H1 (cell line): ENCODE measurements around the gene IWS1. TPM values are rescaled to one million over a fixed set of nuclear protein-coding genes. Genes with fewer than 3 reads are reported as not detected.
A peak's percentile ranks its signal among the peaks of the same experiment; 100 is the strongest.

ENCODE experiments used
- CTCF ChIA-PET: fragments of 300-600 bp; sonication (Branson Sonifier 250); formaldehyde crosslinking; loops from one replicate; lab custom pipeline; 2021; ENCODE audit not compliant: partially characterized antibody; lab: Charles Lee
- POLR2A ChIA-PET: fragments of 300-600 bp; sonication (Branson Sonifier 250); formaldehyde crosslinking; loops from one replicate; lab custom pipeline; 2021; ENCODE audit warnings: inconsistent platforms; ENCODE audit not compliant: partially characterized antibody; lab: Charles Lee
- DNase-seq, 2 experiments: peaks; one replicate each; pipeline versions ENCODE4 v3.0.0 to v3.0.0-alpha.2; 2010 to 2022; ENCODE audit warnings: low spot score in 2 of 2, low read depth in 1 of 2, mixed read lengths in 1 of 2
- FAIRE-seq: peaks from 2 replicates; lab custom pipeline; 2011; peaks lifted over from hg19 to GRCh38; lab: Jason Lieb, UNC
- H2AFZ ChIP-seq: 2 replicates; pipeline ENCODE4 v1.8.1; 2012; ENCODE audit warnings: low read length, inconsistent platforms
- H2AK5ac ChIP-seq: 2 replicates; pipeline ENCODE4 v1.6.1; 2013; ENCODE audit warnings: low read depth, low read length
- H2BK120ac ChIP-seq: replicated peaks from 2 replicates; pipeline ENCODE3; 2013; ENCODE audit warnings: low read depth, low read length, inconsistent platforms
- H2BK12ac ChIP-seq: 2 replicates; pipeline ENCODE4 v1.6.1; 2013; ENCODE audit warnings: low read depth, low read length
- H2BK15ac ChIP-seq: 2 replicates; pipeline ENCODE4 v1.6.1; 2013; ENCODE audit warnings: low read length
- H2BK20ac ChIP-seq: 2 replicates; pipeline ENCODE4 v1.6.1; 2013; ENCODE audit warnings: low read length
- H2BK5ac ChIP-seq: 2 replicates; pipeline ENCODE4 v1.6.1; 2013; ENCODE audit warnings: low read depth, low read length
- H3K14ac ChIP-seq: 2 replicates; pipeline ENCODE4 v1.6.1; 2013; ENCODE audit warnings: inconsistent platforms; ENCODE audit not compliant: insufficient read length
- H3K18ac ChIP-seq: 2 replicates; pipeline ENCODE4 v1.6.1; 2013; ENCODE audit warnings: low read length; ENCODE audit errors: extremely low read depth
- H3K23ac ChIP-seq: 2 replicates; pipeline ENCODE4 v1.6.1; 2013; ENCODE audit warnings: inconsistent platforms; ENCODE audit not compliant: insufficient read length
- H3K23me2 ChIP-seq: 2 replicates; pipeline ENCODE4 v1.6.1; 2013; ENCODE audit warnings: low read depth, low read length
- H3K27ac ChIP-seq: 2 replicates; pipeline ENCODE4 v1.6.1; 2011; ENCODE audit warnings: low read depth, low read length, inconsistent platforms
- H3K27me3 ChIP-seq, 4 experiments: replicated peaks in 1 of 4; 1 replicate in 1 of 4; 2 replicates in 3 of 4; pipeline versions ENCODE4 v1.6.1 to v1.8.1; 2011 to 2013; ENCODE audit warnings: low read length in 3 of 4, mild to moderate bottlenecking in 3 of 4, inconsistent platforms in 2 of 4, mixed read lengths in 2 of 4, moderate library complexity in 1 of 4; ENCODE audit not compliant: control insufficient read depth in 3 of 4, insufficient read depth in 3 of 4; ENCODE audit errors: extremely low read depth in 1 of 4
- H3K36me3 ChIP-seq, 4 experiments: 2 replicates each; pipeline versions ENCODE4 v1.6.1 to v1.8.1; 2011 to 2013; ENCODE audit warnings: mild to moderate bottlenecking in 4 of 4, low read length in 3 of 4, moderate library complexity in 2 of 4, control low read depth in 1 of 4, inconsistent platforms in 1 of 4; ENCODE audit not compliant: insufficient read depth in 4 of 4, control insufficient read depth in 2 of 4
- H3K4ac ChIP-seq: replicated peaks from 2 replicates; pipeline ENCODE3; 2013; ENCODE audit warnings: low read length, low read depth, mixed read lengths, inconsistent platforms; ENCODE audit not compliant: insufficient read length
- H3K4me1 ChIP-seq, 4 experiments: replicated peaks in 1 of 4; 1 replicate in 1 of 4; 2 replicates in 3 of 4; pipeline versions ENCODE4 v1.6.1 to v1.8.1; 2011 to 2013; ENCODE audit warnings: low read length in 3 of 4, inconsistent platforms in 2 of 4, mixed read lengths in 1 of 4; ENCODE audit not compliant: insufficient read depth in 4 of 4, control insufficient read depth in 3 of 4
- H3K4me2 ChIP-seq, 2 experiments: 2 replicates each; pipeline versions ENCODE4 v1.6.1 to v1.8.1; 2011 to 2013; ENCODE audit warnings: low read depth in 2 of 2, low read length in 2 of 2, control low read depth in 1 of 2, inconsistent platforms in 1 of 2, mild to moderate bottlenecking in 1 of 2; ENCODE audit not compliant: insufficient read depth in 1 of 2
- H3K4me3 ChIP-seq, 4 experiments: fragments of 200-600, 300-600 bp in 1 of 4; sonication (generic), shearing (Covaris generic), sonication (Bioruptor Twin) in 1 of 4; 2 replicates each; pipeline versions ENCODE4 v1.5.1 to v1.8.1; 2011 to 2016; ENCODE audit warnings: low read length in 4 of 4, low read depth in 3 of 4, control low read depth in 2 of 4, inconsistent platforms in 2 of 4, mild to moderate bottlenecking in 2 of 4, mixed read lengths in 1 of 4, moderate library complexity in 1 of 4; ENCODE audit not compliant: insufficient read depth in 2 of 4; ENCODE audit errors: extremely low read depth in 1 of 4
- H3K56ac ChIP-seq: replicated peaks from 2 replicates; pipeline ENCODE3; 2013; ENCODE audit warnings: low read depth, mild to moderate bottlenecking, mixed read lengths, low read length, inconsistent platforms; ENCODE audit not compliant: insufficient read length
- H3K79me1 ChIP-seq: 2 replicates; pipeline ENCODE4 v1.6.1; 2013; ENCODE audit warnings: low read depth, low read length, control low read depth
- H3K79me2 ChIP-seq, 2 experiments: 2 replicates each; pipeline versions ENCODE4 v1.6.1 to v1.8.1; 2012 to 2013; ENCODE audit warnings: low read length in 2 of 2, mild to moderate bottlenecking in 2 of 2, inconsistent platforms in 1 of 2; ENCODE audit not compliant: insufficient read depth in 2 of 2, control insufficient read depth in 1 of 2
- H3K9ac ChIP-seq, 4 experiments: replicated peaks in 1 of 4; 1 replicate in 1 of 4; 2 replicates in 3 of 4; pipeline versions ENCODE4 v1.6.1 to v1.8.1; 2011 to 2013; ENCODE audit warnings: low read depth in 3 of 4, low read length in 3 of 4, control low read depth in 2 of 4, mild to moderate bottlenecking in 2 of 4, moderate library complexity in 2 of 4, inconsistent platforms in 1 of 4; ENCODE audit errors: extremely low read depth in 1 of 4
- H3K9me3 ChIP-seq, 2 experiments: 2 replicates each; pipeline versions ENCODE4 v1.6.1 to v1.8.1; 2012 to 2013; ENCODE audit warnings: mild to moderate bottlenecking in 2 of 2, moderate library complexity in 2 of 2, control low read depth in 1 of 2, inconsistent platforms in 1 of 2, low read depth in 1 of 2, low read length in 1 of 2, mixed read lengths in 1 of 2; ENCODE audit not compliant: insufficient read depth in 2 of 2
- H4K20me1 ChIP-seq, 2 experiments: replicated peaks in 1 of 2; 2 replicates each; pipeline versions ENCODE3 to v1.8.1; 2011 to 2013; ENCODE audit warnings: inconsistent platforms in 2 of 2, low read length in 2 of 2, mild to moderate bottlenecking in 1 of 2; ENCODE audit not compliant: insufficient read depth in 2 of 2, control insufficient read depth in 1 of 2
- H4K5ac ChIP-seq: 2 replicates; pipeline ENCODE4 v1.6.1; 2013; ENCODE audit warnings: low read length, low read depth, mixed read lengths, inconsistent platforms; ENCODE audit not compliant: insufficient read length
- H4K8ac ChIP-seq: 2 replicates; pipeline ENCODE4 v1.8.0; 2013; ENCODE audit warnings: mild to moderate bottlenecking, moderate library complexity, low read length, inconsistent platforms; ENCODE audit not compliant: insufficient read depth; ENCODE audit errors: extremely low read depth
- H4K91ac ChIP-seq: replicated peaks from 2 replicates; pipeline ENCODE3; 2013; ENCODE audit warnings: low read length, mixed read lengths, inconsistent platforms; ENCODE audit not compliant: insufficient read length
- KDM5A ChIP-seq: fragments of 200-600 bp; IDR thresholded peaks from 2 replicates; pipeline ENCODE4 v1.7.1; 2012; ENCODE audit warnings: mild to moderate bottlenecking, low read length, inconsistent platforms, mixed read lengths
- SUZ12 ChIP-seq: fragments of 200-600 bp; sonication (generic); IDR thresholded peaks from 2 replicates; pipeline ENCODE4 v1.6.1; 2012; ENCODE audit warnings: mild to moderate bottlenecking, inconsistent platforms, low read length, moderate library complexity, mixed read lengths
- WGBS, 2 experiments: shearing (Covaris generic) in 1 of 2; methylation state at CpG; one replicate each; pipeline versions ENCODE4 v1.1.6 to v1.1.7; 2013 to 2015; ENCODE audit warnings: low lambda C conversion rate in 2 of 2, mixed read lengths in 2 of 2, inconsistent platforms in 1 of 2, low coverage in 1 of 2, missing lambda C conversion rate in 1 of 2; ENCODE audit not compliant: insufficient replicate concordance in 2 of 2, insufficient coverage in 1 of 2, insufficient read length in 1 of 2; ENCODE audit errors: extremely low coverage in 1 of 2, missing lambda C conversion rate in 1 of 2; 5-methylcytosine and 5-hydroxymethylcytosine counted together
- polyA plus RNA-seq, 7 experiments: library from polyadenylated mRNA; depleted of rRNA in 3 of 7; stranded (reverse) in 5 of 7; unstranded in 2 of 7; fragments of >200 nt in 5 of 7; fragments of 200-250 nt in 2 of 7; gene quantifications; 1 replicate in 5 of 7; 2 replicates in 1 of 7; 4 replicates in 1 of 7; pipeline versions ENCODE4 v1.2.1 to v1.2.3, GENCODE V29; 2011 to 2013; ENCODE audit warnings: missing spikeins in 2 of 7, mixed read lengths in 2 of 7
- total RNA-seq: library from RNA; stranded (reverse); fragmentation: NEBNext Ultra II Directional; extraction: Animal tissue kit (Norgen Biotek cat#: 25700); gene quantifications from 2 replicates; pipeline ENCODE4 v1.2.1, GENCODE V29; 2021

Gene IWS1
- total and polyA plus RNA-seq, 2 of the 8 experiments (the other 6 are each of a cell fraction or from before 2014, with no cell fraction given) = 18.4 to 64.8 TPM

- no peak overlapping the region for H3K27ac ChIP-seq
- H3K9me3 ChIP-seq = no peaks in the 10 kb centered on the region
- no peaks in the 10 kb centered on the region for H3K36me3 ChIP-seq
- TF ChIP-seq SUZ12 (0 out of 2 replicates have a peak, but pooled peaks have one; percentile 10), KDM5A (no peak)
- no peak overlapping the region for H3K23ac ChIP-seq
- no peaks in the 10 kb centered on the region for H3K23me2 ChIP-seq
- ChIA-PET CTCF (interaction anchor here (1.5 to 2.6 kb wide), 3 partner anchors 10 to 30 kb away, joined by 3 to 13 read pairs (median 9); no protein-coding TSS in a partner anchor), POLR2A (interaction anchor here (1.9 kb wide), 1 partner anchor 34 kb away, joined by 4 read pairs; the partner anchor contains the start of gene IWS1)
- H4K91ac ChIP-seq = no peak overlapping the region
- no peak overlapping the region for H2BK15ac ChIP-seq
- H4K20me1 ChIP-seq = no peaks in the 10 kb centered on the region
- H4K5ac ChIP-seq = no peak overlapping the region
- H2BK5ac ChIP-seq = no peak overlapping the region
- no peak overlapping the region for H2AK5ac ChIP-seq
- WGBS, 2 experiments = 95% methylated on average over 5 of the region's 5 CpGs; no CpG with 5 or more reads in 1 of the 2 experiments
- H3K4me3 ChIP-seq = no peak overlapping the region
- no peak overlapping the region for H3K9ac ChIP-seq
- no peak overlapping the region for H3K18ac ChIP-seq
- H3K4me1 ChIP-seq = peaks cover 0 to 6% (median 4%) of the 10 kb centered on the region in 4 experiments; a peak in 3 of 7 replicates
- H3K14ac ChIP-seq = no peak overlapping the region
- FAIRE-seq = no peak
- no peaks in the 10 kb centered on the region for H3K27me3 ChIP-seq
- H3K56ac ChIP-seq = no peak overlapping the region
- H4K8ac ChIP-seq = no peak overlapping the region
- no peak overlapping the region for H3K4ac ChIP-seq
- peak overlapping the region; percentile 75; the same call in 1 of the 2 replicates for H2BK12ac ChIP-seq
- DNase-seq = no peak
- no peaks in the 10 kb centered on the region for H3K79me1 ChIP-seq
- peak overlapping the region; percentile 67 for H2AFZ ChIP-seq
- H3K79me2 ChIP-seq = no peaks in the 10 kb centered on the region
- H2BK120ac ChIP-seq = no peak overlapping the region
- no peak overlapping the region for H2BK20ac ChIP-seq
- no peak overlapping the region for H3K4me2 ChIP-seq
Observed at GRCh38 chr2:127560931-127561280, 34.6 kb upstream of the IWS1 start.
